Testis (tissue), 2 donors: ENCODE results near the gene GTSE1.

Experiments
- CTCF ChIP-seq, 3 experiments: fragments of 450-650 bp in 2 of 3; fragments of 200-600 bp in 1 of 3; sonication (generic) in 1 of 3; IDR thresholded peaks; one replicate each; pipeline ENCODE4 v1.5.1; 2016 to 2019; ENCODE audit warnings: antibody characterized with exemption in 3 of 3, mild to moderate bottlenecking in 2 of 3, moderate library complexity in 1 of 3
- POLR2A ChIP-seq: fragments of 450-650 bp; IDR thresholded peaks from one replicate; pipeline ENCODE4 v1.6.1; 2017; ENCODE audit warnings: antibody characterized with exemption, mild to moderate bottlenecking, moderate library complexity

DNA sequence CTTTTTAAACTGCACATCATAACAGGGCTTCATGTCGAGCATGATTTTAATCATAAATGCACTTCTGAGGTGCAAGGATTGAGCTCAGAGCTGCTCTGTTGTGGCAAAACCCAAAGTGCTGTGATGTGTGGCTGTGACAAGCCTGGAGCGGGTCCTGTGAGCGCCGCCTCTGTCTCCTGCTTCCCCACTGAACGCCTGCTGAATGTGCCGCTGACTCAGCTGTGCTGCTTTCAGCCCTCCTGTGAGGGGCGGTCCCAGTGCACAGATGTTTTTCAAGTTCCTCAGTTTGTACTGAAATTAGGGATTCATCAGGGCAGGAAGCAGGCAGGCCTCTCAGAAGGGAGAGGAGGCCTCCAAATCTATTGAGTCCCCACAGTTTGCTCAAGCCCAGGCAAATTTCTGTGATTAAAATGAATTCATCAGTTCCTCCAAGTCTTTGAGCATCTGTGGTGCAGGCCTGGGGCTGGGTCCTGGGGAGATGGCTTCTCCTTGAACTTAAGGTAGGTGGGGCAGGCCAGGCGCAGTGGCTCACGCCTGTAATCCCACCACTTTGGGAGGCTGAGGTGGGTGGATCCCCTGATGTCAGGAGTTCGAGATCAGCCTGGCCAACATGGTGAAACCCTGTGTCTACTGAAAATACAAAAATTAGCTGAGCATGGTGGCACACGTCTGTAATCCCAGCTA lies 3.0 kb upstream of the GTSE1 start:
- TF ChIP-seq CTCF (IDR thresholded peaks at IDR 0.05) (no peak), POLR2A (no peak)
